GM12864 (cell line): ENCODE data around the gene TMEM127.
A peak's percentile ranks its signal among the peaks of the same experiment; 100 is the strongest.

ENCODE experiments used
- DNase-seq: peaks from one replicate; pipeline ENCODE4 v3.0.0-alpha.2; 2011; ENCODE audit warnings: low read depth
- H3K4me3 ChIP-seq: 2 replicates; pipeline ENCODE4 v1.5.1; 2011; ENCODE audit warnings: mild to moderate bottlenecking, low read depth, low read length, control low read depth
- TF ChIP-seq, protein P1 (sequence below): IDR thresholded peaks from 2 replicates; pipeline ENCODE4 v1.5.1; 2011; ENCODE audit warnings: low read depth, mild to moderate bottlenecking, moderate library complexity, low read length, control low read depth, inconsistent platforms; ENCODE audit errors: missing control alignments

The TMEM127 gene

DNA sequence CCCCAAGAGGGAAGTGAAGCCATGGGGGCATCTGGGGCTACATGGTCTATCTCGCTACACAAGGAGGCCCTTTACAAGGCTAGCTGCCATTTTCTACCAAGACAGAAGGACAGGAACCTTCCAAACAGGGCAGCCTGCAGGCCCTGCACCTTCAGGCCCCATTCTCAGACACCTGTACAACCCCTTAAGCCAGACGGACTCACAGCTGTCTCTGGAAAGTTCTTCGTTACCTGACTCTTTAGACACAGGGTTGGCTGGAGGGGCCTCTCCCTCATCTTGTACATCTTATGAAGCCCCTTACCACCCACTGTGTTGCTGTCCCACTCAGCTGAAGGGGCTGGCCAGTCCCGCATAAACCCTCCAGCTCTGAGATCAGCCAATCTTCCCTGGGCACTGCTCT is 17.2 kb downstream of the TMEM127 start:
- no peak for DNase-seq
- H3K4me3 ChIP-seq, result no peak overlapping the region
- TF ChIP-seq, protein P1, sequence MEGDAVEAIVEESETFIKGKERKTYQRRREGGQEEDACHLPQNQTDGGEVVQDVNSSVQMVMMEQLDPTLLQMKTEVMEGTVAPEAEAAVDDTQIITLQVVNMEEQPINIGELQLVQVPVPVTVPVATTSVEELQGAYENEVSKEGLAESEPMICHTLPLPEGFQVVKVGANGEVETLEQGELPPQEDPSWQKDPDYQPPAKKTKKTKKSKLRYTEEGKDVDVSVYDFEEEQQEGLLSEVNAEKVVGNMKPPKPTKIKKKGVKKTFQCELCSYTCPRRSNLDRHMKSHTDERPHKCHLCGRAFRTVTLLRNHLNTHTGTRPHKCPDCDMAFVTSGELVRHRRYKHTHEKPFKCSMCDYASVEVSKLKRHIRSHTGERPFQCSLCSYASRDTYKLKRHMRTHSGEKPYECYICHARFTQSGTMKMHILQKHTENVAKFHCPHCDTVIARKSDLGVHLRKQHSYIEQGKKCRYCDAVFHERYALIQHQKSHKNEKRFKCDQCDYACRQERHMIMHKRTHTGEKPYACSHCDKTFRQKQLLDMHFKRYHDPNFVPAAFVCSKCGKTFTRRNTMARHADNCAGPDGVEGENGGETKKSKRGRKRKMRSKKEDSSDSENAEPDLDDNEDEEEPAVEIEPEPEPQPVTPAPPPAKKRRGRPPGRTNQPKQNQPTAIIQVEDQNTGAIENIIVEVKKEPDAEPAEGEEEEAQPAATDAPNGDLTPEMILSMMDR, result no peak

DNA sequence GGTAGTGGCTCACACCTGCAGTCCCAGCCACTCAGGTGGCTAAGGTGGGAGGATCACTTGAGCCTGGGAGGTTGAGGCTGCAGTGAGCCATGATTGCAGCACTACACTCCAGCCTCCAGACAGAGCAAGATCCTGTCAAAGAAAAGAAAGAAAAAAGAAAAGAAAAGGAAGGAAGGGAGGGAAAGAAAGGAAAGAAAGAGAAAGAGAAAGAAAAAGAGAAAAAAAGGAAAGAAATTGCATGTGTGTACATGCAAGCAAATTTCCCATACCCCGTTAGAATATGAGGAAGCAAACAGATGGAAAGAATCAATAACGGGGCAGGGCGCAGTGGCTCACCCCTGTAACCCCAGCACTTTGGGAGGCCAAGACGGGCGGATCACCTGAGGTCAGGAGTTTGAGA is 17.9 kb downstream of the TMEM127 start:
- no peak for DNase-seq
- H3K4me3 ChIP-seq, result no peak overlapping the region
- TF ChIP-seq, protein P1, result no peak

DNA sequence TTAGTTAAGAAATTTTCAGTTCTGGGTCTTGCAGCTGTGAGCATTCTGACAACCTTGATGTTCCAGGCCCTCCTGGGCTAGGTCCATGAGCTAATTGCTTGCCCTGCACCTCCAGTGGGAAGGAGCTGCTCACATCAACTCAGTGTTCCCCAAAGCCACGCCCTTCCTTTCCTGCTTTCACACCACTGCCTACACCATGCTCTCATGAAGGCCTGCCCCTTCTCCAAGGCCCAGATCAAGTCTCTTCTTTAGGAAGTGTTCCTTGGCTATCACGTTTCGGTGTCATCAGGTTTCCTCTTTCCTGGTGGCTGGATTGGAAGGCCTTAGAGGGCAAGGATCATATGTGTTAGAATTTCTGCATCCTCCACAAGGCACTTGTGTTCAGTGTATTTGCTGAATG is 18.8 kb downstream of the TMEM127 start:
- no peak overlapping the region for H3K4me3 ChIP-seq
- TF ChIP-seq, protein P1, result no peak
- no peak for DNase-seq

DNA sequence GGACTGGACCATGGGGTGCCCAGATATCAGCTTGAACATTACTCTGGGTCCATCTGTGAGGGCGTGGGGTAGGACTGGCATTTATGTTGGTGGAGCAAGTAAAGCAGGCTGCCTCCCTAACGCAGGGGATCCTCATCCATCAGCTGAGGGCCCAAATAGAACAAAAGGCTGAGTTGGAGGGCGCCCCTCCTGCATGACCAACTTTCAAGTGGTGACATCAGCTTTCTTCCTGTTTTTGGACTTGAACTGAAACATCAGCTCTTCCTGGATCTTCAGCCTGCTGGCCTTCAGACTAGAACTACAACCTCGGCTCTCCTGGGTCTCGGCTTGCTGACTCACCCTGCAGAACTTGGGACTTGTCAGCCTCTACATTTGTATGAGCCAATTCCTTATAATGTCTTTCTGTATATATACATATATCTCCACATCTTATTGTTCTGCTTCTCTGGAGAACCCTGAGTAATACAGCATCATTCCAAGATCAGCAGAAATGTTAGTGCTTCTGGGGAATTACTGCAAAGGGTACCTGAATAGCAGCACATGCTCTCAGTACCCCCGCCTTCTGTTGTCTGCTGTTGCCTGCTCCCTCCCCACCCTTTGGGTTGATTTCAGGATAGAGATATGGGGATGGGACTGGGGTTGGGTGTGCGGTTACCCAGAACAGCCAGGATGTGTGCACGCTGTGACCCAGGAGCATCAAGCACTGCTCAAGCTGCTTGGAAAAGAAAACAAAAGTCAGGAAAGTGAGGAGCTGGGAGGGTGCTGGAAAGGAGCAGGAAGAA is 20.0 kb downstream of the TMEM127 start:
- H3K4me3 ChIP-seq, result no peak overlapping the region
- TF ChIP-seq, protein P1, result no peak
- DNase-seq, result no peak

DNA sequence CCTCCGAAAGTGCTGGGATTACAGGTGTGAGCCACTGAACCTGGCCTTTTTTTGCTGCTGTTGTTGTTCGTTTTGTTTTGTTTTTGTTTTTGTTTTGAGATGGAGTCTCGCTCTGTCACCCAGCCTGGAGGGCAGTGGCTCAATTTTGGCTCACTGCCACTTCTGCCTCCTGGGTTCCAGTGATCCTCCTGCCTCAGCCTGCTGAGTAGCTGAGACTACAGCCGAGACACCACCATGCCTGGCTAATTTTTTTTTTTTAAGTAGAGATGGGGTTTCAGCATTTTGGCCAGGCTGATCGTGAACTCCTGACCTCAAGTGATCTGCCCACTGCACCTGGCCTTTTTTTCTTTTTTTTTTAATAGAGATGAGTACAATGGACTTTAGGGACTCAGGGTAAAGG is 22.0 kb downstream of the TMEM127 start:
- H3K4me3 ChIP-seq, result no peak overlapping the region
- no peak for DNase-seq
- TF ChIP-seq, protein P1, result no peak

DNA sequence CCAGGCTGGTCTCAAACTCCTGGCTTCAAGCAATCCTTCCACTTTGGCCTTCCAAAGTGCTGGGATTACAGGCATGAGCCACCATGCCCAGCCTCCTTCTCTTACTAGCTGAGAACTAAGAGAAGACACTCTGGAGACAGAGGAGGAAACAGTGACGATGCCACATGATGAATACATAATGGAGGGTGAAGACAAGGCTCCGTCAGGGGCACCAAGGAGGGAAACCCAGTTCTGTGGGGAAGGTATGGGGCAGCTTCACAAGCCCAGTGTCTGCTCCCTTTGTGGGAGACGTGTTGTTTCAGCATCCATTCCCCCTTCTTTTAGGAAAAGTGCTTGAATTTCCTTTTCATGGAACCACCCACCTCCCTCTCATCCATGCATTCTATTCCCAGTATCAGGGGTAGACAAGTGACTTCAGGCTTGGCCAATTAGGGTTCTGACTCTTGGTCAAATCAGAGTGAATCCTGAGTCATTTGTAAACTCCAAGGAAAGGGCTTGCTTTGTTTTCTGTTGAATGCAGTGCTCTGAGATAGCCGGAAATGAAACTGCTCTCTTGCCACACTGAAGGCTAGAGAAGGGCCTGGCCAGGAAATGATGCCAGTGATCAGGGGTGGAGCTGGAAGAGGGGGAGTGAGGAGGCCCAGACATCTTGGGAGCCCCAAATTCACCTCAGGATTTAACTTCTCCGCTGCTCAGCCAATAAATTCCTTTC is 23.7 kb downstream of the TMEM127 start:
- TF ChIP-seq, protein P1, result no peak
- H3K4me3 ChIP-seq, result peak overlapping the region; percentile 36
- DNase-seq, result peak; percentile 68

DNA sequence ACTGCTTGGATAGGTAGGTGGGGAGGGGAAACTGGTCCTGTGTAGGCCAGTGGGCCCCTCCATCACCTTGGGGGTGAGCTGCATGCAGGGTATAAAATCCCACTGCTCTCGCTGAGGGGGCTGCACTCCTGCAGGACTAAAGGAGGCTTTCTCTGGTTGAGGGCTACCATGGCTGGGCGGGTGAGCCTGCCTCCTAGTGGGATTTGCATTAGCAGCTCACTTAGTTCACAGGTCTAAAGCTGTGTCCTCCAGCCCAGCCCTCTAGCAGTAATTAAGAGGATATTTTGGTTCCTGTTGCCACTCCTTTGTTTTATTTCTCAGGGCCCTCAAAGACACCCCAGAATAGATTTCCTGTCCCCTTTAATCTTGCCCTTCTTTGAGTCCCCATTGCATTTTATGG is 24.6 kb downstream of the TMEM127 start:
- DNase-seq, result no peak
- TF ChIP-seq, protein P1, result peak; percentile 26
- no peak overlapping the region for H3K4me3 ChIP-seq
